Measurements from ENCODE around the gene BMI1. TPM values are rescaled to one million over a fixed set of nuclear protein-coding genes. Genes with fewer than 3 reads are reported as not detected.

The BMI1 gene
- total RNA-seq, 4 donors from 2014 or later, result 15.6 to 47.9 (median 17.6) TPM

GRCh38 chr10:22341926-22342196 is 21.0 kb downstream of the BMI1 start:
- H3K27me3 ChIP-seq, result peaks cover 6 to 67% of the 10 kb centered on the region in 2 donors
- no peak for TF ChIP-seq POLR2A (IDR thresholded peaks at IDR 0.05)
- TF ChIP-seq, protein P1, sequence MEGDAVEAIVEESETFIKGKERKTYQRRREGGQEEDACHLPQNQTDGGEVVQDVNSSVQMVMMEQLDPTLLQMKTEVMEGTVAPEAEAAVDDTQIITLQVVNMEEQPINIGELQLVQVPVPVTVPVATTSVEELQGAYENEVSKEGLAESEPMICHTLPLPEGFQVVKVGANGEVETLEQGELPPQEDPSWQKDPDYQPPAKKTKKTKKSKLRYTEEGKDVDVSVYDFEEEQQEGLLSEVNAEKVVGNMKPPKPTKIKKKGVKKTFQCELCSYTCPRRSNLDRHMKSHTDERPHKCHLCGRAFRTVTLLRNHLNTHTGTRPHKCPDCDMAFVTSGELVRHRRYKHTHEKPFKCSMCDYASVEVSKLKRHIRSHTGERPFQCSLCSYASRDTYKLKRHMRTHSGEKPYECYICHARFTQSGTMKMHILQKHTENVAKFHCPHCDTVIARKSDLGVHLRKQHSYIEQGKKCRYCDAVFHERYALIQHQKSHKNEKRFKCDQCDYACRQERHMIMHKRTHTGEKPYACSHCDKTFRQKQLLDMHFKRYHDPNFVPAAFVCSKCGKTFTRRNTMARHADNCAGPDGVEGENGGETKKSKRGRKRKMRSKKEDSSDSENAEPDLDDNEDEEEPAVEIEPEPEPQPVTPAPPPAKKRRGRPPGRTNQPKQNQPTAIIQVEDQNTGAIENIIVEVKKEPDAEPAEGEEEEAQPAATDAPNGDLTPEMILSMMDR (IDR thresholded peaks at IDR 0.05), result no peak
- H3K4me3 ChIP-seq, result no peak overlapping the region
- no peaks in the 10 kb centered on the region for H3K36me3 ChIP-seq
- H3K4me1 ChIP-seq, result peaks cover 0 to 21% (median 2%) of the 10 kb centered on the region in 4 donors
- peaks cover 0 to 15% (median 2%) of the 10 kb centered on the region in 4 donors for H3K9me3 ChIP-seq
- H3K27ac ChIP-seq, result no peak overlapping the region
- no peak for DNase-seq

DNA sequence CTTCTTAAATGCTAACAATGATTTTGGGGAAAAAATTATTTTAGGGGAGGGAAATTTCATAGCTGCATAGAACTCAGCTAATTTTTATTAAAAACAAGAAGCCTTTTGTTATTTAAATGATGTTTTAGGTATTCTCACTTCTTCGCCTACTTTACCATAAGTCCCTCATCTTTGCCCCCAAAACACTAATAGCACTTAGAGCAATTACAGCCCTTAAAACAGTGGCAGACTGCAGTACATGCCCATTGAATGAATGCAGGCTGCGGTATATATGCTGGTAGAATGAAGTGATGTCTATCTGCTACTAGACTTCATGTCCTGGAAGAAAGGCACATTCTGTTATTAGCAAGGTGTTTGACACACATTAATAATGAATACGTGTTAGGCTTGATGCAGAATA is 21.5 kb downstream of the BMI1 start:
- no peak for TF ChIP-seq POLR2A (IDR thresholded peaks at IDR 0.05)
- TF ChIP-seq, protein P1 (IDR thresholded peaks at IDR 0.05), result no peak
- Histone ChIP-seq H3K4me1 (peaks cover 0 to 20% (median 1%) of the 10 kb centered on the region in 4 donors), H3K9me3 (peaks cover 0 to 14% (median 2%) of the 10 kb centered on the region in 4 donors), H3K27ac (no peak overlapping the region), H3K36me3 (no peaks in the 10 kb centered on the region), H3K4me3 (no peak overlapping the region), H3K27me3 (peaks cover 6 to 64% of the 10 kb centered on the region in 2 donors)
- DNase-seq, result no peak

DNA sequence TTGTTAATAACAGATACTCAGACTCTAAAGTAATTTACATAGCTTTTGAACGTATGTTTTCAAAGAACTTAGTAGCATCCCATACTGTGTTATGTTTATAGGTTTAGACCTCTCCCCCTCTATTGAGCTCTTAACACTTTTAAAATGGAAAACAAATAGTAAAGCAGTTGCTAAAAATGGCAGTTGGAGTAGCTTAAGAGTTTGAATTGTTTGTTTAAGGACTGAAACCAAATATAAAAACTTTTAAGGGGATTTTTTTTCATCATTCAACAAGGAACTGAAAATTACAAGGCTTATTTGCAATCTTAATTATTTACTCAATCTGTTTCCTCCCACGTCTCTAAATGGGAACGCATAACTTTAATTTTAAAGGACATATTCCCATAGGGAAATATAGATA is 22.8 kb downstream of the BMI1 start:
- no peak for TF ChIP-seq POLR2A (IDR thresholded peaks at IDR 0.05)
- TF ChIP-seq, protein P1 (IDR thresholded peaks at IDR 0.05), result no peak
- H3K9me3 ChIP-seq, result peaks cover 0 to 14% (median 2%) of the 10 kb centered on the region in 4 donors
- no peaks in the 10 kb centered on the region for H3K36me3 ChIP-seq
- no peak overlapping the region for H3K27ac ChIP-seq
- DNase-seq, result no peak
- peaks cover 0 to 20% (median 1%) of the 10 kb centered on the region in 4 donors for H3K4me1 ChIP-seq
- peaks cover 0 to 53% of the 10 kb centered on the region in 2 donors for H3K27me3 ChIP-seq
- H3K4me3 ChIP-seq, result no peak overlapping the region

DNA sequence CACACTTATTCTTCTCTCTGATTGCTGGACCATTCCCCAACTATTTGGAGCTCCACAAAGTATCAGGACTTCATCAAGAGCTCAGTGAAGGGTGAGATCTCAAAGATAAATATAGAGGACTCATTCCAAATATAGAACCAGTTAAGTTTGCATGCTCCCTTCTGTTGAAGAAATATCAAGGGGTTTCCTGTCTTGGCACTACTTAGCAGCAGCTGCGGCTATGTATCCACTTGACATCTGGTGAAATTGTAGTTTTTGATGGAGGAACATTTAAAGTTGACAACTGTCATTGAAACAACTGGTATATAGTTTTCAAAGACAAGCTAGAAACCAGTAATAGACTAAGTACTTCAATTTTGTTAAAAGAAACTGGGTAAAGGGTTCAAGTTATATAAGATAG is 23.4 kb downstream of the BMI1 start:
- peaks cover 0 to 20% (median 1%) of the 10 kb centered on the region in 4 donors for H3K4me1 ChIP-seq
- TF ChIP-seq, protein P1 (IDR thresholded peaks at IDR 0.05), result no peak
- TF ChIP-seq POLR2A (IDR thresholded peaks at IDR 0.05), result no peak
- peaks cover 0 to 53% of the 10 kb centered on the region in 2 donors for H3K27me3 ChIP-seq
- no peak overlapping the region for H3K4me3 ChIP-seq
- peaks cover 0 to 14% (median 2%) of the 10 kb centered on the region in 4 donors for H3K9me3 ChIP-seq
- no peaks in the 10 kb centered on the region for H3K36me3 ChIP-seq
- no peak overlapping the region for H3K27ac ChIP-seq
- no peak for DNase-seq

- peaks cover 0 to 53% of the 10 kb centered on the region in 2 donors for H3K27me3 ChIP-seq
- H3K4me3 ChIP-seq, result peak overlapping the region in 3 of 4 donors; percentile 14 to 37 (median 37)
Observed at GRCh38 chr10:22344781-22345300, 23.9 kb downstream of the BMI1 start.

More at GRCh38 chr10:22344781-22345300, 23.9 kb downstream of the BMI1 start:
- H3K36me3 ChIP-seq, result no peaks in the 10 kb centered on the region
- no peak for DNase-seq
- no peak overlapping the region for H3K27ac ChIP-seq
- peaks cover 0 to 14% (median 2%) of the 10 kb centered on the region in 4 donors for H3K9me3 ChIP-seq
- TF ChIP-seq, protein P1 (IDR thresholded peaks at IDR 0.05), result no peak
- no peak for TF ChIP-seq POLR2A (IDR thresholded peaks at IDR 0.05)
- H3K4me1 ChIP-seq, result peaks cover 0 to 18% (median 1%) of the 10 kb centered on the region in 4 donors

Measured in Peyer's patch (tissue), 4 donors.